Hypothalamus (tissue), 51 donors: Measurements from ENCODE around the gene PIP5KL1.

Experiments
- DNase-seq, 51 donors: peaks; one replicate each; lab custom pipeline; 2025; lab: John Stamatoyannopoulos, UW

PIP5KL1 gene

DNA sequence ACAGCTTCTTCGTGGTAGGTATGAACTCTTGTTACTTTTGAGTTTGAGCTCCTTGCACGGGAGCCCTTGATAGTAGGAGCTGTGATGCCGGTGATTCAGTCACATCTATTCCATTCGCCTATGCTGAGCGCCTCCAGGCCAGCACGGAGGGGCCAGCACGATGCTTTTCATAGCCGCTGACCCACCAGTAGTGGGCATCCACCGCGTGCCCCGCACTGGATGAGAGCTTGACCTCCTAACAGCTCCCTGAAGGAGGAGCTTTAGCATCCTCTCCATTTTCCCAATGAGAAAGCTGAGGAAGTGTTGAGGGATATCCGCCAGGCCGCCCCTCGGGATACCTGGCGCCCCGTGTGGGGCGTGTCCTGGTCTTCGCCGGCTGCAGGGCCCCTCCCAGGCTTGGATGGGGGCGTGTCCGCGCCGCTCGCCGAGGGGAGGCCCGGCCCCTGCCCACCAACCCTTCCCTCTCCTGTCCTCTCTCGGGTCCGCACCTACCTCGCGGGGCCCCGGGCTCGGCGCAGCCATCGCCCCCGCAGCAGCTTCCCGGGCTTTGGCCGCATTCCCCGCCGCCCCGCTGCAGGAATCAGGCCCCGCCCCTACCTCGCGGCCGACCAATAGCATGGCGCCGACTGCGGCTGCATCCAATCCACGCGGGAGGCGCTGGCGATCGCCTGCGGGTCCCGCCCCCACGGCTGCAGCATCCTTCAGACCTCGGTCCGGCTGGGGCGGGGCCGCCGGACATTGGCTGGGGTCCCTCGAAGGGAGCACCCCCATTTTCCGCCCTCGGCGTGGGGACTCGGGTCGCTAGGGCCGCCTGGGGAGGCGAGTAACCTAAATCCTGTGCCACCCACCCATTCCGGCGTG, at the start of gene PIP5KL1:
TSS of gene PIP5KL1 (minus strand) at position 547 of the 861 bp plus-strand sequence. CDS start at position 522, 25 bp downstream.
- DNase-seq: peak in 49 of 51 donors; percentile 36 to 88 (median 74)

DNA sequence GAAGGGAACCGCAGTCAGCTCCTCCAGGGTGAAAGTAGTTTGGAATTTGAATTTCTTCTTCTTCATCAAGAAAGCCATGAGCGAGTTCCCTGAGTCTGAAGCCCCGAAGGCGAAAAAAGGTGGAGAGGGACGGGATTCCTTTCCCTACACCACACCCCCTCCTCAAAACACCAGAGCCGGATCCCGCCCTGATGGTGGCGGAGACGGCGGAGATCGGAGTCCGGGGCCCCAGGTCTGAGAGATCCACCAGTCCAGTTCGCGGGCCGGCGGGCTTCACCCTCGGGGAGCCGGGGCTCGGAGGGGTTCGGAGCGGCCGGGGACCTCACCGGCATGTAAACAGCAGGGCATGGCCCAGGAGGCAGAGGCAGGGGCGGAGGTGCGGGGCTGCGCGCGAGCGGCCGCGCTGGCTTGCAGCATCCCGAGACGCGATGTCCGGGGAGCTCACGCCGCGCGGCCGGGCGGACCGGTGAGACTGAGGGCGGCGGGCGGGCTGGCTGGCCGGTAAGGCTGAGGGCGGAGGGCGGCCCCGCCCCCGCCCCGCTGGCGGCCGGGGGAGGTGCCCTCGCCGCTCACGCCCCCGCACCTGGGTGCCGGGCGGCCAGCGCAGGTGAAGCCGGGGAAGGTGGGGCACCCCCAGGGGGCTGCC, 49.6 kb upstream of the PIP5KL1 start:
- DNase-seq: peak in 5 of 51 donors; percentile 45 to 77 (median 60)

GRCh38 chr9:127979333-127980059, 48.9 kb upstream of the PIP5KL1 start:
- DNase-seq: peak in 44 of 51 donors; percentile 57 to 94 (median 80)

DNA sequence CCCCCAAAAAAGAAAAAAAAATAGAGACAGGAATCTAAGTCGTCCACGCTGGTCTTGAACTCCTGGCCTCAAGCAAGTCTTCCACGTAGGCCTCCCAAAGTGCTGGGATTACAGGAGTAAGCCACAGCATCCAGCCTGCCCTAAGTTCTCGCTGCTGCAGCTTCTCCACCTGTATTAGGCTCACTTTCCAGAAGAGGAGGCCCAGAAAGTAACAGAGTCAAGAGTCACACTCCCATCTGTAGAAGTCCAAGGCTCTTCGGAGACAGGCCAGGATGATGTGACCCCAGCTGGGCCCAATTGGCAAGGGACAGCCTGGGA, 48.4 kb upstream of the PIP5KL1 start:
- no peak for DNase-seq

- peak in 2 of 51 donors; percentile 45 to 62 for DNase-seq
These were observed 47.5 kb upstream of the PIP5KL1 start for GRCh38 chr9:127977884-127978647.

DNA sequence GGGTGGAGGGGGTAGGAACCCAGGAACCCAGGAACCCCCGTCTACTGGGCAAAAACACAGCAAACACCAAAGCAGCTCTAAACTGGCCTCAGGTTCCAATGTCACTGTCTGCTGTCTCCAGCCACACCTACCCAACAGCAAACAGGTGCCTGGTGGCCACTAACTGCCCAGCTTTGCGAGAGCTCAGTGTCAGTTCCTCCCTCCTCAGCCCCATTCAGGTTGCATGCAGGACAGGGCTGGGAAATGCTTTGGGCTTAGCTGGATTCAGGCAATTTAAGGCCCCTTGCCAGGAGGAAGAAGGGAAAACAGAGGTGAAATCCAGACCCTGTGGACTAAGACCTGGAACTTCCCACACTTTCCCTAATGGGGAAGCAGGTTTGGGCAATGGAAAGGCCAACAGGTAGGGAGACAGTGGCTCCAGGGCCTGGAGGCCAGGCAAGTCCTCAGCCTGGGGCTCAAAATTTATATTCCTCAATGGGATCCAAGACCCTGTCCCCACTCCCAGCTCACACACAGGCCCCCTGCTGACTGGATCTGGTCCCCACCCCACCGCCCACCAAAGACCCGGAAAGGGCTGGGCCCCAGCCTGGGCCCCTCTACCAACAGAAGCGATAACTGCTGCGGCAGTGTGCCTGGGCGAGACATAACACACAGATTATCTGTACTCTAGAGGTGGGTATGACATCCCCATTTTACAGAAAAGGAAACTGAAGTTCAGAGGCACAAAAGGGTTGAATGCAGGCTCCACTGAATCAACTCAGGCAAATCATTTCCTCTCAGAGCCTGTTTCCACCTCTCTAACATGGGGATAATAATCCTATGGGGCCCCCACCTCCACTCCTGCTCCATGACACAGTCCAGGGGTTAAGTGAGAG, 46.7 kb upstream of the PIP5KL1 start:
- DNase-seq: no peak

GRCh38 chr9:127976498-127976897, 45.9 kb upstream of the PIP5KL1 start:
- no peak for DNase-seq

DNA sequence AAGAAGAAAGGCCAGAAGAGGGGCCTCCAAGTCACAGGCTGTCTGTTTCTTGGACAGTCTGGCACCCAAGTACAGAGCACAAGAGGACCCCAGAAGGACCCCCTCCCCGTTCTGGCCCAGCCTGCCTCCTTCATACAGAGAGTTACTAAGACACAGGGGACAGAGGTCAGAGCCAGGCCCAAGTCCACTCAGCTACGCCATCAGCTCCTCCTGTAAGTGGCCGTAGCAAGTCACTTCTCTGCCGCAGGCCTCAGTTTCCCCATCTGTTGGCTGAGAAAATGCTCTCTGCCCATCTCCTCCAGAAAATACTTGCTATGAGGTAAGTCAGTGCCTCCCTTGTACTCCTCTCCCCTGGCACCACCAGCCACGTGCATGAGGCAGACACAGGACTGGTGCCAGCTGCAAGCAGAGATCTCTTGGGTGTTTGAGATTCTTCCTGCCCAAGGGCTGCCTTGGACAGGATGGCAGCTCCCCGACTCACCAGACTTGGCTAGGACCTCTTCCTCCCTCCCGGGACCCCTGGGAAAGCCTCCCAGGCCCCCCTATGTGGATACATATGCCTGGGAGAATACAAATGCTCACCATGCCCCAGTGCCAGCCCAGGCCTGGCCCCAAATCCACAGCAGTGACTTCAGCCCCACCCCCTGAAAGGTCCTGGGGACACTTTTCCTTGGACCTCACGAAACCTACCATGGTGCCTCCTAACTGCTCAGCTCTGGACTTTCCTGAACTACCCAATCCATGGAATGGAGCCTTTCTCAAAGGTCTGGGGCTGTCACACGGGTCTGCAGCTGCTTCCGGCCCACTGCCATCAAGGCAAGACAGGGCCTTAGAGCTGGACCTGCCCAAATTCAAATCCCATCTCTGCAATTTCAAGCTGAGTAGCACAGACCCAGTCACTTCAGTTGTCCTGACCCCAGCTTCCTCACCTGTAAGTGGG, 45.1 kb upstream of the PIP5KL1 start:
- DNase-seq: peak in 20 of 51 donors; percentile 34 to 69 (median 50)

DNA sequence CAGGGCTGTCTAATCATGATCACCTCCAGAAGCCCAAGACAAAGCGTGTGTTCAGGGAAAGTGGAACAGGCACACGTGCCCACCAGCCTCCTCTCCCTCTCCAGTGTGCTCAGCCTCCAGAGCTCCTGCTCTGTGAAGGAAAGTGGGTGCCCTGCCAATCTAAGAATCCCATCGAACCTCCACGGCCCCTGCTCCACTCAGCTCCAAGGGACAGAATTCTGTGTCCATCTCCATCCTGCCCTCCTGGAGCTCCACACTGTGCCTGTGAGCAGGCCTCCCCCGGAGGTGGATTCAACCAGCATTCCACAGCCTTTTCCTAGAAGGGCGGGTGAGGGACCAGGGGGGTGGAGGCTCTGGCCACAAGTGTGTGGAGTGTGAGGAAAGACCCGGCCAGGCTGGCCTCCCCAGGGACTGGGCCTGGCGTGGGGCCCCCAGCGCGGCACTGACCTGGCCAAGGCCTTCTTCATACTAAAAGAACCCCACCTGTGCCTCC, 44.2 kb upstream of the PIP5KL1 start:
- DNase-seq: peak in 3 of 51 donors; percentile 40 to 69 (median 58)

- DNase-seq: peak in 2 of 51 donors; percentile 28 to 45
These were observed 43.6 kb upstream of the PIP5KL1 start for GRCh38 chr9:127974001-127974768.

DNA sequence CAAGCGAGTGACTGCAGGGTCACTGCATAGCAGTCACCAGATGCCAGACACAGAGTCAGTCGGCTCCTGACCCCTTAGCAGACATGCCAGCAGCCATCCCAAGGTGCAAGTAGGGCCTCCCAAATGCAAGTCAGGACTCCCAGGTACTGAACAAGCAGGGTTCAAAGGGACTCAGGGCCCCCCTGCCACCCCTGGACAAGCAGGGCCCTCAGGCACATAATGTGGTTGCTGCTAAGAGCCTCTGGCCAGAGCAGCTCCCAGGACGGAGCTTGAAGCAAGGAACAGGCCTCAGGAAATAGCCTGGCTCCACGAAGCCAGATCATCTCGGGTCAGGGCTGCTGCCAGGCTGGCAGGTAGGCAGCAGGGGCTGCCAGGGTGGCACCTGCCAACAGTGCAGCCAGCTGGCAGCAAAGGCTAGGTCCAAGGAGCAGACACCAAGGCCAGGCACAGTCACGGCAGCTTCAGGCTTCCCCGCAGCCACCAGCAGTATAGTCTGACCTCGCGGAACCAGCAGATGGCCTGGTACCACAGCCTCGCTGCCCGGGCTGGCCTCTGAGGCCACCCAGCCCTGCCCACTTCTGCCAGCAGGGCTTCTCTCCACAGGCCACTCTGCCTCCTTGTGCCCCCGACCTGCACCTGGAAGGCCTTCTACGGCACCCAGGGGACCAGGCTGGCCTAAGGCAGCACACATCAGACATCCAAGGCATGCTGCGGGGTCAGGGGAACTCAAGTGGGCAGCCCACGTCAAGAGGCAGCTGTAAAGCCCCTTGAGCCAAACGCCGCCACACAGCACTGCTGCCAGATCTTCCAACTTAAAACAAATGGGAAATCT, 42.8 kb upstream of the PIP5KL1 start:
- peak in 15 of 51 donors; percentile 29 to 73 (median 51) for DNase-seq

DNA sequence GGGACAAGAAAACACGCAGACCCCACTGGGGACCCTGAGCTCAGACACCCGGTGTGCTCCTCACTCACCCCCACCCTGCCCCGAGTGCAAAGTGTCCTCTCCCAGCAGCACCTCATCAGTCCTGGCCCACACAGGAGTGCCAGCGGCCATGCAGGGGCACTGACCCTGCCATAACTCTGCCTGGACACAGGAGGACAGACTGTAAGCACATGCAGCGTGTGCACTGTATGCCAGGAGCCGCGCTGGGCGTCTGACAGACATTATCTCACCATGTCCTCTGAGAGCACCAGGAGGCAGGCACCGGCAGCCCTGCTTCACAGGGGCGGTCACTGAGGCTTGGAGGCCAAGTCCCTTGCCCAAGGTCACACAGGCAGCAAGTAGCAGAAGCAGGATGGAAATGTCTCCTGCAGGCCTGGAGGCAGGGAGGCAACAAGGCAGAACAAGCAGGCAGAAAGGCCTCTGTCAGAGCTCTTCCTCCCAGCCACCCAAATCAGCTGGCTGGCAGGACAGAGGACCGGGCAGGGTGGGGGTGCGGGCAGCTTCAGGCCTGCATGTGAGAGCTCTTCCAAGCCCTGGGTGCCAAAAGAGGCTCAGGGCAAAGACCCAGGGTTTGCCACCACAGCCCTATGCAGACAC, 41.8 kb upstream of the PIP5KL1 start:
- peak in 27 of 51 donors; percentile 54 to 82 (median 70) for DNase-seq

DNA sequence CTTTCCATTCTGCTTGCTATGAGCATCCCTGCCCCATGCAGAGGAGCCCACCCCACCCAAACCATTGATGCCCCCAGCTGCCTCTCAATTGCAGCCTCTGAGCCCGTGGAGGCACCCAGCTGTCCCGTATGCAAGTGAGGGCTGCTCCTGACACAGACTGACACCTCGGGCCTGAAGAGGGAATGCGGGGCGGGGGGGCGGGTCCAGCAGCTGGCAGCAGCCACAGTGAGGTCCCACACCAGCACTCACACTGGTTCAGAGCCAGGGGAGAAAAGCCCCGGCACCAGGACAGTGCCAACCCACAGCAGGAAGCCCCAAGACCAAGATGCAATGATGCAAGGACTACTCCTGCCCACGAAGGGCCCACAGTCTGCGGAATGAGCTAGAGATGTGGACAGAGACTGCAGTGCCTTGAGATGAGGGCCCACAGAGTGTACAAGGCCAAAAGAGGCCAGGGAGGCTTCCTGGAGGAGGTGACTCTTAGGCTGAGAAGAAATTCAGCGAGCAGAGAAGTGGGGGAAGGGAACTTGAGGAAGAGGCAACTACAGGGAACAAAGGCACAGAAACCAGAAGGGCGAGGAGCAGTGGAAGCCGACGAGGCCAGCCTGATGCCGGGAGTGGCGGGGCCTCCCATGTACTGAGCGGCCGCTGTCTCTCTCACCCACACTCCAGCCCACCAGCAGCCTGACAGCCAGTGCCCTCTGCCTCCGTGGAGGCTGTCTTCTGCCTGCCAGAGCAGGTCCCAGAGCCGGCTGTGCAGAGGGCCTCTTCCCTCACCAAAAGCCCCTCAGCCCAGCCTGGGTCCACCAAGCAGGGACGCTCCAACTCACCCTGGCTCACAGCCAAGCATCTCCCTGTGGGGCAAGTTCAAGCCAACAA, 41.0 kb upstream of the PIP5KL1 start:
- DNase-seq: peak in 39 of 51 donors; percentile 33 to 96 (median 79)

- peak in 1 of 51 donors; percentile 68 for DNase-seq
These were observed 40.1 kb upstream of the PIP5KL1 start for GRCh38 chr9:127970401-127971313.
